Measurements from ENCODE around the gene RNASEH2C.
"Not testable (repeated sequence)": the region's sequence is repeated elsewhere in the genome, so short reads cannot be mapped to it uniquely, and the experiment has no call there.

Gene RNASEH2C

DNA sequence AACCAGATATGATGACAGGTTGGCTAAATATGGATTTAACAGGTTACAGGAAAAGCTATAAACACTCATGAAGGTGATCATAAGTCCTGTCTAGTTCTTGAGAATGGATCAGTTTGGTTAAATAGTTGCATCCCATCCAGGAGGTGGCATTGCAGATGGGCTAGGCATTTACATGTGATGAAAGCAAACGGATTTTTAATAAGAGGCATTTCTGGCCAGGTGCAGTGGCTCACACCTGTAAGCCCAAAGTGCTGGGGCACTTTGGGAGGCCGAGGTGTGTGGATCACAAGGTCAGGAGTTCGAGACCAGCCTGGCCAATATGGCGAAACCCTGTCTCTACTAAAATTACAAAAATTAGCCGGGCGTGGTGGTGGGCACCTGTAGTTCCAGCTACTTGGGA lies 37.1 kb downstream of the RNASEH2C start:
- DNase-seq (ENCODE audit: low spot score): not testable (repeated sequence)

DNA sequence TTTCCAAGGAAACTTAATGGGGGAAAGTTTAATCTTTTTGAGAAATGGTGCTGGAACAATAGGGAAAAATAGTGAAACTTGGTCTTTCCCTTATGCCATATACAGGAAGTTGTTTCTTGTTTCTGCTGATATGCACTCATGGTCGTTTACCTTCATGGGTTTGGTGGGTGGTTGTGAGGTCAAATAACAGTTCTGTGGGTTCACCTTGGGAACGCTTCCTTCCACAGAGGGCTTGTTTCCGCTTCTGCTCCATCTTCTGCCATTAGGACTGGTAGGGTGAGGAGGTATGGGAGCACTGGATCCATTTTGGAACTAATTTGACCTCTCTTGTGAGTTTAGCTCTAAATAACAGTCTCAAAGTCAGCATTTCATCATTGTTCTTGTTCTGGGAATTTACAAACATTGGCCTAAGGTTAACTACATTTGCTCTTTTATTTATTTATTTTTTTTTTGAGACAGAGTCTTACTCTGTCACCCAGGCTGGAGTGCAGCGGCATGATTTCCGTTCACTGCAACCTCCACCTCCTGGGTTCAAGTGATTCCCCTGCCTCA lies 40.3 kb downstream of the RNASEH2C start:
- no peak for DNase-seq (ENCODE audit: low spot score)

DNA sequence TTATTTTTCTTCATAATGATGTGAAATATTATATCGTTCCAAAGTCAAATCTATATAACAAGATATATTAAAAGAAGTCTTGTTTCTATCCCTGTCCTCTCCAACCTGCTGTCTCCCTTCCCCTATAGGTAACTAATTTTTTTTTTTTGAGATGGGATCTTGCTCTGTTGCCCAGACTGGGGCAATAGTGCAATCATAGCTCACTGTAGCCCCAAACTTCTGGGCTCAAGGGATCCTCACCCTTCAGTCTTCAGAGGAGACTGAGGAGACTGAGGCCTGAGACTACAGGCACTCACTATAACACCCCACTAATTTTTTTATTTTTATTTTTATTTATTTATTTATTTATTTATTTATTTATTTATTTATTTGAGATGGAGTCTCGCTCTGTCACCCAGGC lies 47.6 kb downstream of the RNASEH2C start:
- DNase-seq (ENCODE audit: low spot score): no peak

DNA sequence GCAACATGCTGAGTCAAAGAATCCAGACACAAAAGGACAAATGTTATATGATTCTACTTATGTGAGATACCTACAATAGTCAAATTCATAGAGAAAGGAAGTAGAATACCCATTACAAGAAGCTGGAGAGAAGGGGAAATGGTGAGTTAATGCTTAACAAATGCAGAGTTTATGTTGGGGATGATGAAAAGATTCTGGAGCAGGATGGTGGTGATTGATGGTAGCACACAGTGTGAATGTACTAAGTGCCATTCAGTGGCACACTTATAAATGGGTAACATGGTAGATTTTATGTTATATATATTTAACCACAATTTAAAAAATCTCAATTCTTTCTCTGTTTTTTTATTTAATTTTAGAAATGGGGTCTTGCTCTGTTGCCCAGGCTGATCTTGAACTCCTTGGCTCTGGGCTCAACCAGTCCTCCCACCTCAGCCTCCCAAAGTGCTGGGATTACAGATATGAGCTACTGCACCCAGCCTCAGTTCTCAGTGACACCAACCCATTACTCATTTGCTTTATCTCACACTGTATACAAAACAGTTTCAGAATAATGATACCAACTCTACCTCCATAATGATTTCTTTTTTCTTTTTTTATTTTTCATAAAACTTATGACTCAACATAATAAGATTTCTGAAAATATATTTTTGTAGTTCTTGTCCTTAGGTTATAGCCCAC lies 48.3 kb downstream of the RNASEH2C start:
- DNase-seq (ENCODE audit: low spot score): no peak

Data from LoVo (cell line).